K562 (cell line): ENCODE measurements around the gene PPP1R10. TPM values are rescaled to one million over a fixed set of nuclear protein-coding genes. Genes with fewer than 3 reads are reported as not detected.

Experiments used
- CTBP1 ChIP-seq: fragments of 450-650 bp; IDR thresholded peaks from 2 replicates; pipeline ENCODE4 v1.6.1; 2016; ENCODE audit warnings: borderline replicate concordance
- CXXC5 ChIP-seq: fragments of 250-450 bp; sonication (Bioruptor Pico); IDR thresholded peaks from 2 replicates; pipeline ENCODE4 v1.8.0; 2022; ENCODE audit warnings: inconsistent platforms, mild to moderate bottlenecking, moderate library complexity
- ETV1 ChIP-seq: fragments of 450-650 bp; conservative IDR thresholded peaks from 2 replicates; pipeline ENCODE4 v1.6.1; 2016; ENCODE audit warnings: missing genetic modification characterization, control low read depth, low read depth, missing compliant biosample characterization
- FOXO4 ChIP-seq: fragments of 450-650 bp; formaldehyde crosslinking; IDR thresholded peaks from 2 replicates; pipeline ENCODE4 v1.4.0; 2020; ENCODE audit warnings: mild to moderate bottlenecking, moderate library complexity
- HINFP ChIP-seq: fragments of 450-650 bp; conservative IDR thresholded peaks from 2 replicates; pipeline ENCODE4 v1.6.1; 2016; ENCODE audit warnings: missing genetic modification characterization, low read depth, mild to moderate bottlenecking, control low read depth, missing compliant biosample characterization
- MAX ChIP-seq: sonication (generic); formaldehyde crosslinking; IDR thresholded peaks from 2 replicates; pipeline ENCODE4 v1.9.0; 2022; ENCODE audit warnings: mild to moderate bottlenecking, missing genetic modification reagents
- MAZ ChIP-seq, 2 experiments: fragments of 450-650 bp in 1 of 2; sonication (generic) in 1 of 2; formaldehyde crosslinking; IDR thresholded peaks in 1 of 2; conservative IDR thresholded peaks in 1 of 2; 2 replicates each; pipeline versions ENCODE4 v1.4.0 to v1.5.0; 2020; ENCODE audit warnings: mild to moderate bottlenecking in 1 of 2, missing genetic modification reagents in 1 of 2
- MCM5 ChIP-seq: fragments of 450-650 bp; IDR thresholded peaks from 2 replicates; pipeline ENCODE4 v1.6.1; 2016; ENCODE audit warnings: low read depth
- POLR2AphosphoS2 ChIP-seq: IDR thresholded peaks from 2 replicates; pipeline ENCODE4 v1.6.1; 2012; ENCODE audit warnings: low read length, improper control_type of control experiment
- SAFB2 ChIP-seq: fragments of 200-400 bp; formaldehyde crosslinking; IDR thresholded peaks from 2 replicates; pipeline ENCODE4 v1.6.1; 2018; ENCODE audit warnings: borderline replicate concordance, low read length, low read depth, moderate library complexity; ENCODE audit not compliant: severe bottlenecking
- SRF ChIP-seq, 2 experiments: fragments of 250-450, 450-650 bp in 1 of 2; sonication (Bioruptor Pico) in 1 of 2; sonication (generic) in 1 of 2; formaldehyde crosslinking; IDR thresholded peaks; 2 replicates each; pipeline versions ENCODE4 v1.5.0 to v1.5.1; 2020 to 2022; ENCODE audit warnings: mild to moderate bottlenecking in 1 of 2, missing genetic modification reagents in 1 of 2
- ZBTB9 ChIP-seq: fragments of 450-650 bp; formaldehyde crosslinking; IDR thresholded peaks from 2 replicates; pipeline ENCODE4 v1.4.0; 2020; ENCODE audit warnings: mild to moderate bottlenecking, moderate library complexity
- ZNF217 ChIP-seq: sonication (generic); formaldehyde crosslinking; IDR thresholded peaks from 2 replicates; pipeline ENCODE4 v1.8.0; 2022; ENCODE audit warnings: mild to moderate bottlenecking, missing genetic modification reagents
- ZNF589 ChIP-seq: fragments of 200-800 bp; sonication (Bioruptor generic); IDR thresholded peaks from 2 replicates; pipeline ENCODE4 v1.6.1; 2016; ENCODE audit warnings: low read depth, missing genetic modification characterization, missing compliant biosample characterization
- polyA plus RNA-seq, 8 experiments: library from polyadenylated mRNA; depleted of rRNA in 4 of 8; stranded (reverse) in 5 of 8; unstranded in 3 of 8; fragments of >200 nt; fragmentation: Nextera tagmentation in 2 of 8; fragmentation: Illumina TruSeq in 1 of 8; extraction: Ambion mirVana in 2 of 8; extraction: Trizol in 1 of 8; gene quantifications; 2 replicates each; pipeline versions ENCODE4 v1.2.1 to v1.2.3, GENCODE V29; 2011 to 2014; ENCODE audit warnings: inconsistent platforms in 1 of 8, missing spikeins in 1 of 8
- total RNA-seq, 7 experiments: library from RNA; depleted of rRNA in 6 of 7; stranded (reverse); fragments of >200 nt in 6 of 7; fragmentation: Illumina TruSeq in 2 of 7; extraction: Trizol in 2 of 7; gene quantifications; 2 replicates each; pipeline versions ENCODE4 v1.2.1 to v1.2.3, GENCODE V29; 2011 to 2021; ENCODE audit warnings: low replicate concordance in 1 of 7
- TF ChIP-seq, protein P1 (sequence below): IDR thresholded peaks from 2 replicates; pipeline ENCODE4 v1.6.1; 2016; ENCODE audit warnings: missing genetic modification characterization, missing compliant biosample characterization
- TF ChIP-seq, protein P2 (sequence below): fragments of 250-450 bp; sonication (Bioruptor Pico); IDR thresholded peaks from 2 replicates; pipeline ENCODE4 v1.8.0; 2021; ENCODE audit warnings: mild to moderate bottlenecking, moderate library complexity
- TF ChIP-seq, protein P3 (sequence below): fragments of 450-650 bp; IDR thresholded peaks from 2 replicates; pipeline ENCODE4 v1.6.1; 2017; ENCODE audit warnings: mild to moderate bottlenecking, moderate library complexity

PPP1R10 gene
- total and polyA plus RNA-seq, 9 of the 15 experiments (the other 6 are each of a cell fraction or from before 2014, with no cell fraction given): 14.1 to 65.5 (median 32.6) TPM

- peak; percentile 98 for TF ChIP-seq CXXC5 (CRISPR knock-in tag)
- no peak; the same call in 1 of the 2 replicates for TF ChIP-seq ETV1 (tag)
- no peak for TF ChIP-seq ZNF589 (CRISPR knock-in tag)
- no peak for TF ChIP-seq MAX (CRISPR knock-in tag)
- TF ChIP-seq FOXO4 (CRISPR knock-in tag): peak; percentile 78; the same call in 1 of the 2 replicates
- peak; percentile 71 to 92; a peak in 3 of 4 replicates for TF ChIP-seq SRF (CRISPR knock-in tag; IDR thresholded peaks at IDR 0.05)
- TF ChIP-seq MAZ (CRISPR knock-in tag; conservative IDR thresholded peaks at IDR 0.05 in 1 of 2, IDR thresholded peaks at IDR 0.05 in 1 of 2): peak; percentile 56 to 80
- no peak for TF ChIP-seq ZNF217 (CRISPR knock-in tag)
- TF ChIP-seq HINFP: no peak
- no peak for TF ChIP-seq SAFB2
- peak; percentile 99; the same call in 1 of the 2 replicates for TF ChIP-seq POLR2AphosphoS2
- TF ChIP-seq CTBP1: no peak
- TF ChIP-seq MCM5: no peak
- TF ChIP-seq, protein P1, sequence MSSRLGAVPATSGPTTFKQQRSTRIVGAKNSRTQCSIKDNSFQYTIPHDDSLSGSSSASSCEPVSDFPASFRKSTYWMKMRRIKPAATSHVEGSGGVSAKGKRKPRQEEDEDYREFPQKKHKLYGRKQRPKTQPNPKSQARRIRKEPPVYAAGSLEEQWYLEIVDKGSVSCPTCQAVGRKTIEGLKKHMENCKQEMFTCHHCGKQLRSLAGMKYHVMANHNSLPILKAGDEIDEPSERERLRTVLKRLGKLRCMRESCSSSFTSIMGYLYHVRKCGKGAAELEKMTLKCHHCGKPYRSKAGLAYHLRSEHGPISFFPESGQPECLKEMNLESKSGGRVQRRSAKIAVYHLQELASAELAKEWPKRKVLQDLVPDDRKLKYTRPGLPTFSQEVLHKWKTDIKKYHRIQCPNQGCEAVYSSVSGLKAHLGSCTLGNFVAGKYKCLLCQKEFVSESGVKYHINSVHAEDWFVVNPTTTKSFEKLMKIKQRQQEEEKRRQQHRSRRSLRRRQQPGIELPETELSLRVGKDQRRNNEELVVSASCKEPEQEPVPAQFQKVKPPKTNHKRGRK (tag): no peak
- TF ChIP-seq, protein P2, sequence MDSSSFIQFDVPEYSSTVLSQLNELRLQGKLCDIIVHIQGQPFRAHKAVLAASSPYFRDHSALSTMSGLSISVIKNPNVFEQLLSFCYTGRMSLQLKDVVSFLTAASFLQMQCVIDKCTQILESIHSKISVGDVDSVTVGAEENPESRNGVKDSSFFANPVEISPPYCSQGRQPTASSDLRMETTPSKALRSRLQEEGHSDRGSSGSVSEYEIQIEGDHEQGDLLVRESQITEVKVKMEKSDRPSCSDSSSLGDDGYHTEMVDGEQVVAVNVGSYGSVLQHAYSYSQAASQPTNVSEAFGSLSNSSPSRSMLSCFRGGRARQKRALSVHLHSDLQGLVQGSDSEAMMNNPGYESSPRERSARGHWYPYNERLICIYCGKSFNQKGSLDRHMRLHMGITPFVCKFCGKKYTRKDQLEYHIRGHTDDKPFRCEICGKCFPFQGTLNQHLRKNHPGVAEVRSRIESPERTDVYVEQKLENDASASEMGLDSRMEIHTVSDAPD (CRISPR knock-in tag): no peak
- TF ChIP-seq, protein P3, sequence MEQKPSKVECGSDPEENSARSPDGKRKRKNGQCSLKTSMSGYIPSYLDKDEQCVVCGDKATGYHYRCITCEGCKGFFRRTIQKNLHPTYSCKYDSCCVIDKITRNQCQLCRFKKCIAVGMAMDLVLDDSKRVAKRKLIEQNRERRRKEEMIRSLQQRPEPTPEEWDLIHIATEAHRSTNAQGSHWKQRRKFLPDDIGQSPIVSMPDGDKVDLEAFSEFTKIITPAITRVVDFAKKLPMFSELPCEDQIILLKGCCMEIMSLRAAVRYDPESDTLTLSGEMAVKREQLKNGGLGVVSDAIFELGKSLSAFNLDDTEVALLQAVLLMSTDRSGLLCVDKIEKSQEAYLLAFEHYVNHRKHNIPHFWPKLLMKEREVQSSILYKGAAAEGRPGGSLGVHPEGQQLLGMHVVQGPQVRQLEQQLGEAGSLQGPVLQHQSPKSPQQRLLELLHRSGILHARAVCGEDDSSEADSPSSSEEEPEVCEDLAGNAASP: no peak
- peak; percentile 94 for TF ChIP-seq ZBTB9 (CRISPR knock-in tag)
Observed at GRCh38 chr6:30616811-30617564, at the start of gene PPP1R10 (continued).
